GM19372 (cell line): ENCODE measurements around the gene VAPA.
A peak's percentile ranks its signal among the peaks of the same experiment; 100 is the strongest.

Experiments used
- ATAC-seq: cut with Tn5 transposase; IDR thresholded peaks from one replicate; pipeline ENCODE4 v1.9.1; 2021; ENCODE audit warnings: mild to moderate bottlenecking, low read depth, moderate library complexity; ENCODE audit not compliant: unreplicated experiment

VAPA gene, protein sequence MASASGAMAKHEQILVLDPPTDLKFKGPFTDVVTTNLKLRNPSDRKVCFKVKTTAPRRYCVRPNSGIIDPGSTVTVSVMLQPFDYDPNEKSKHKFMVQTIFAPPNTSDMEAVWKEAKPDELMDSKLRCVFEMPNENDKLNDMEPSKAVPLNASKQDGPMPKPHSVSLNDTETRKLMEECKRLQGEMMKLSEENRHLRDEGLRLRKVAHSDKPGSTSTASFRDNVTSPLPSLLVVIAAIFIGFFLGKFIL

DNA sequence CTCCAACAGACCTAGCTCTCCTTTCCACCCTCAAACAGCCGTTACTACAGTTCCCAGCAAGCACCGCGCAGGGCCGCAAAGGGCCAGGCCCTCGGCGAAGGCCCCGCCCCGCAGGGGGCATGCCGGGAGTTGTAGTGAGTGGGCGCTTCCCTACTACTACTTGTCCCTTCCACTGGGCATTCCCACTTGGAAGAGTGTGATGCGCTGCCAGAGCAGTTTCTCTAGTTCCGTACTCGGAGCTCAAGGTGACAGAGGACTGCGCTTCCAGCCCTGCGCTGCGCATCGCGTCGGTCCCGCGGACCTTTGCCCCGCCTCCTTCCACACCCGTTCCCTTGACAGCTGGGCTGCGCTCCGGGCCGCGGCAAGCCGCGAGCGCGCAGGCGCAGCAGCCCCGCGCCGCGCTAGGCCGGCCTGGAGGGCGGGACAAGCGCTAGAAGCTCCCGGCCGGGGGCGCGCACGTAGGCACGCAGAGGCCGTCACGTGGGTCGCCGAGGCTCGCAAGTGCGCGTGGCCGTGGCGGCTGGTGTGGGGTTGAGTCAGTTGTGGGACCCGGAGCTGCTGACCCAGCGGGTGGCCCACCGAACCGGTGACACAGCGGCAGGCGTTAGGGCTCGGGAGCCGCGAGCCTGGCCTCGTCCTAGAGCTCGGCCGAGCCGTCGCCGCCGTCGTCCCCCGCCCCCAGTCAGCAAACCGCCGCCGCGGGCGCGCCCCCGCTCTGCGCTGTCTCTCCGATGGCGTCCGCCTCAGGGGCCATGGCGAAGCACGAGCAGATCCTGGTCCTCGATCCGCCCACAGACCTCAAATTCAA, at the start of gene VAPA:
Gene VAPA (plus strand): TSS at position 491 of the 808 bp plus-strand sequence. CDS start 241 bp downstream, at position 732.
- peak; percentile 75 for ATAC-seq

DNA sequence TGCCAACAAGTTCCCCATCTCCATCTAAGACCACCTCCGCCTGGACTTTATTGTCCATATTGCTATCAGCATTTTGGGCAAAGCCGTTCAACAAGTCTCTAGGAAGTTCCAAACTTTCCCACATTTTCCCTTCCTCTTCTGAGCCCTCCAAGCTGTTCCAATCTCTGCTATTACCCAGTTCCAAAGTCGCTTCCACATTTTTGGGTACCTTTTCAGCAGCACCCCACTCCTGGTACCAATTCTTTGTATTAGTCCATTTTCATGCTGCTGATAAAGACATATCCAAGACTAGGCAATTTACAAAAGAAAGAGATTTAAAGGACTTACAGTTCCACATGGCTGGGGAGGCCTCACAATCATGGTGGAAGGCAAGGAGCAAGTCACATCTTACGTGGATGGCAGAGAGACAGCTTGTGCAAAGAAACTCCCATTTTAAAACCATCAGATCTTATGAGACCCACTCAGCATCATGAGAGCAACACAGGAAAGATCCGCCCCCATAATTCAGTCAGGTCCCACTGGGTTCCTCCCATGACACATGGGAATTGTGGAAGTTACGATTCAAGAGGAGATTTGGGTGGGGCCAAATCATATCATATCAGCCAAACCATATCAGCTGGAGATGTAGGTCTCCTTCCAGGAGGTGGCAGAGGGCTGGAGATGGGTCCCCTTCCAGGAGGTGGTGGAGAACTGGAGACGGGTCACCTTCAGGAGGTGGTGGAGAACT, 47.9 kb upstream of the VAPA start:
- no peak for ATAC-seq

DNA sequence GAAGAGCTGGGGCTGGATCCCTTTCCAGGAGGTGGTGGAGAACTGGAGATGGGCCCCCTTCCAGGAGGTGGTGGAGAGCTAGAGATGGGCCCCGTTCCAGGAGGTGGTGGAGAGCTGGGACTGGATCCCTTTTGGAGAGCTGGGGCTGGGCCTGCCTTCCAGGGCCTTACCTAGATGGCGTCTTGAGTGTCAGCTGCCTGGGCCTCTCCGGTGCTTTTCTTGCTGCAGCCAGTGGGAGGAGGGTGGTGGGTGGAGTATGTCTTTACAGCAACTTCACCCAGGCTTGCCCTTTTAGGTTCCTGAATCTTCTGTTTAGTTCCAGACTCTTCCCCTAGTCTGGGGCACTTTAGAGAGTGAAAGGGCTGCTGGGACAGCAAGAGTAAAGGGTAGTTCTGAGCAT, 47.2 kb upstream of the VAPA start:
- no peak for ATAC-seq

DNA sequence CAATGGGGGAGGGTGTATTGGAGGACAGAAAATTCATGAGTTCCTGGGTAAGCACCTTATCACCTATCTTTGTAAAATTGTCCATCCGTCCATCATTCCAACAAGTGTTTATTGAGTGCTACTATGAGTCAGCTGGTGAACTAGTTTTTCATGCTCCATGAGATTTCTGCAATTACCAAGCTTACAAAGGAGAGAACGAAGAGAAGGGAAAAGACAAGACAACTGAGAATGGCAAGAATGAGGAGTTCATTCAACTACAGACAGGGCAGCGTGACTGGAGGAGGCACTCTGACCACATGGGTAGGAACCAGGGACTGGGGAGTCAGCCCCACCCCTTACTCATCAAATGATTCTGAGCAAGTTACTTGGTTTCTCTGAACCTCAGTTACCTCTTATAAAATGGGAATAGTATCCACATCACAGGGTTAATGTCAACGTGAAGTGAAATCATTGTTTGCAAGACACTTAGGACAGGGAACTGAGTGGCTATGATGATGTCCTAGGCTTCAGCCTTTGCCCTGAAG, 46.7 kb upstream of the VAPA start:
- ATAC-seq, result no peak

DNA sequence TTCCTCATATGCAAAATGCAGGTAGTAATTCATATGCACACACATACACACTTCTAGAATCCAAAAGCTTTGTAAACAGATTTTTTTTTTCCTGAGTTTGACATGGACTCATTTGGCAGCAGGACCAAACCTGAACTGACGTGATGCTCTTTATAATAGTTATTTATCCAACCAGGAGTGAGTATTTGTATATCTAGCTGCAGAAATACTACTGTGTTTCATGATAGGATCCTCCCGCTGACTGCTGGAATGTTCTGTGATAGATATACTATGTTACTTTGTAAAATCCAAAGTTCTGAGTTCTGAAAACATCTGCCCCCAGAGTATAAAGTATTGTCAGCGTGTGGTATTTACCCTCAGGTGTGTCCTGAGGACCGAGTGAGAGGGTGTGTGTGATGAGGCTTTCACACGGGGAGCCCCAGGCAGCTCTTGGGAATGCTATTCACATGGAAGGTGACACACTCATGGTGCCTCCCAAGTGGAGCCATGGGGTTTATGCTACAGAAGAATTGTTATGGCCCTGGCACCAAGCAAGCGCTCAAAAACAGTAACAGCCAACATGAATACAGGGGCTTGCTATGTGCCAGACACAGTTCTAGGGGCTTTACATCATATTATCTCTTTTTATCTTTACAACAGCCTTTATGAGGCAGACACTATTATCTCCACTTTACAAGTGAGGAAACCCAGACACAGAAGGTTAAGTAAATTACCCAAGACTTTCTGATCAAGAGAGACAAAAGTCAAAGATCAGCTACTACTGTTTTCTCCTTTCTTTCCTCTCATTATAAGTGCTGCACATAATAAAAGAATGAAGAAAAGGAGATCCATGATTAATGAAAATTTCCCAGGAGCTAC, 44.7 kb upstream of the VAPA start:
- no peak for ATAC-seq

DNA sequence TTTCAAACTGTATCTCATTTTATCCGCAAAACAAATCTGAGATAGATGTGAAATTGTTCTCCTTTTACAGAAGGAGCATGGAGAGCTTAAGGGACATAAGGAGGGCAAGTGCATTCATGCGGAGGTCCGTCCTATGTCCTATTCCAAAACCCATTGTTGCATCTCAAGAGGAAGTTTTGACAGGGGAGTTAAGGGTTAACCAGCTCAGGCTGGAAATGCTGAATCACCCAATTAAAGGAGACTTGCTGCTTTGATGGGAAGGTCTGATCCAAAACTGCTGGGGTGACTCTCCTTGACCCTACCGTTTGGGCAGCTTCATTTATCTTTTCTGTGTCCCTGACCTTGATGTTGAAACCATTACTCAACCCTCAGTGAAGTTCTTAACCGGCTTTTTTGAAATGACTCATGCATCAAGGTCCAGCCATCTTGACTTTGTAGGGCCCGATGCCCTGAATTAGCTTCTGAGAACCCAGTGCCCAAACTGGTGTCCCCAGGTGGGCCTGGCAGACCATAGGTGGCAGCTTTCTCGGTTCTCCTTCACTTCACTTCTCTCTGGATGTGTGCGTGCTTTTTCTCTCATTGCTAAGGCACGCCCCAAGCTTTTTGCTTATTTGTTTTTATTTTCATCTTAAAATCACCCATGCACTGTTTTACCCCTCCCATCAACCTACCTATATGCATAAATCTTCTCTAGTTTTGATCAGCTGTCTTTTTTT, 43.9 kb upstream of the VAPA start:
- no peak for ATAC-seq

DNA sequence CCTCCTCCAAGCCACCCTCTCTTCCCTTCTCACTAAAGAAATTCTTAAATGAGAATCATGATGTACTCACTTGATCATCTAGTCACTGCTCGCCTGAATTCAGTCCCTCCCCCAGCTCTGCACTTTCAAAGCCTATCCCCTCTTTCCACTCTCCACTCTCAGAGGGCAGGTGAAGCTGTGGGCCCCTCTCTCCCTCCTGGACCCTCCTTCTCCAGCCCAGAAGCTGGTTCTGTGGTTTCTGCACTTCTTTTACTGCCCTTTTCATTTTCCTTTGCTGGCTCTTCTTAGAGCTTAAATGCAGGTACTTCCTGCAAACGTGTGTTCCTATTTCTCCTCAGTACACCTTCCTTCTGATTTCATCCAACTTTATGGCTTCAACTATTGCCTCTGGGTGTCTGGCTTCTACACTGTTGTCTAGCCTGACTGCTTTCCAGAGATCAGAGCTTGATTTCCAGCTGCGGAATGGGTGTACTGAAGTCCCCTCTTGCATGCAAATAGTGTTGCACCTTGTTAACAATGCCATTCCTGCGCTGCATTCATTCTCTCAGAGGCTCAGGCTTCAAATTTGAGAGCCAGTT, 43.3 kb upstream of the VAPA start:
- no peak for ATAC-seq

DNA sequence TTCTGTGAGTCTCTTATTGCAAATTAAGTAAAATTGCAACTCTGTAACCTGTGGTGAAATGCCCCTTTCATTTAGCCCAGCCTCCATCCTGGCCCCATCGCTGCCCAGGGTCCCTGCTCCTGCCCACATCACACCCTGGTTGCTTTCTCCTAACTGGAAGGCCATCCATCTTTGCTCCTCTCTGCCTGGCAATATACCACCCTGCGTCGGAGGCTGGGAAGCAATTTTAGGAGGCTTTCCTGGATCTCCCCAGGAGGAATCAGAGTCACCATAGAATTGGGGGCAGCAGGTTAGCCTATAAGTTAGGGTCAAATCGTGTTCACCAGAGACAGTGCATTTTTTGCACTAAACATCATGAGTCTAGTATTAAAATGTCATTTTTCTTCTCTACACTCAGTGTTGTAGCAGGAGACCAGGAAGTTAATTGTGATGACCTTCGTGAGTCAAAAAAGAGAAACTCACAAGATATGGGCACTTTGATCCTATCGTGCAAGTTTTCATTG, 42.5 kb upstream of the VAPA start:
- no peak for ATAC-seq

DNA sequence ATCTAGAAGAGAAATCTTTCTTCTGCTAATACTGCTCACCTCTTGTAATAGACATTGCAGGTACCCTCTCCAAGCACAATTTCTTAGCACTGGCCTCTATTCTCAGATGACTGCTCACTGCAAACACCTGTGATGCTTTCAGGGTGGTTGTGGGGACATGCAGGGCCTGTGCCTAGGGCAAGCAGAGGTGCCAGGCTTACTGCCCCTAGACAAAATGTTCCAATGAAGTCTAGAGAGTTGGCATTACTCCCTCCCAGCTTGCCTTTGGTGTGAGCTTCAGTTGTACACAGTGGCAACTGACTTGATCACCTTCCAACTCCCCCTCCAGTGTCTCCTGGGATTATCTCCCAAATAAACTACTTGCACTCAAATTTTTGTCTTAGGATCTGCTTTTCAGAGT, 41.0 kb upstream of the VAPA start:
- no peak for ATAC-seq

DNA sequence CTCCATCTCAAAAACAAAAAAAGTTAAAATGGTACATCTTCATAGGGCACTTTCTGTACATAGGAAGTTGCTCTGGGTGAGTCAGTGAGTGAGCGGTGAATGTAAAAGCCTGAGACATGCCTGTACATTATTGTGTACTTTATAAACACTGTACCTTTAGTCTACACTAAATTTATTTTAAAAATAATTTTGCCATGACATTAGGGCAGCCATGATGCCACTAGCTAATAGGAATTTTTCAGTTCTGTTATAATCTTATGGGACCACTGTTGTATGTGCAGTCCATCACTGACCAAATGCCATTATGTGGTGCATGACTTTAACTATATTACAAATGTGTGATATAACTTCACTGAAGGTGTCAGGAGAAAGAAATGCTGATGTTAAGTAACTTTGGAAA, 39.1 kb upstream of the VAPA start:
- no peak for ATAC-seq

DNA sequence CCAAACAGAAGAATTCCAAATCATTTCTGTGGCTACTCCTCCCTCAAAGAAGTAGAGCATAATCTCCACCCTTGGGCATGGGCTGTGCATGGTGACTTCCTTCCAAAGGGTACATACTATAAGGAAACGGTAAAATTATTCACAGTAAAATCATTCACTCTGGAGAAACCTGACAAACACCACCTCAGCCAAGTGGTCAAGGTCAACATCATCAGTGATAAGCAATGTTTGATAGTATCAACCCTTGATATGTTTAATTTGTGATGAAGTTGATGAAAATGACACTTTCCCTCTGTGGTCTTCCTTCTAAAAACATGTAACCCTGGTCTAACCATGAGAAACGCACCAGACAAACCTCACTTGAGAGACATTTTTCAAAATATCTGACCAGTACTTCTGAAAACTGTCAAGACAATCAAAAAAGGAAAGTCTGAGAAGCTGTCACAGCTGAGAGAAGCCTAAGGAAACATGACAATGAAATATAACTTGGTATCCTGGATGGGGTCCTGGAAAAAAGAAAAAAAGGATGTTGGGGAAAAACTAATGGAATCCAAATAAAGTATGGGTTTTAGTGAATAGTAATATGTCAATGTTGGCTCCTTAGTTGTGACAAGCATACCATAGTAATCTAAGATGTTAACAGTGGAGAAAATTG, 37.5 kb upstream of the VAPA start:
- ATAC-seq, result no peak

DNA sequence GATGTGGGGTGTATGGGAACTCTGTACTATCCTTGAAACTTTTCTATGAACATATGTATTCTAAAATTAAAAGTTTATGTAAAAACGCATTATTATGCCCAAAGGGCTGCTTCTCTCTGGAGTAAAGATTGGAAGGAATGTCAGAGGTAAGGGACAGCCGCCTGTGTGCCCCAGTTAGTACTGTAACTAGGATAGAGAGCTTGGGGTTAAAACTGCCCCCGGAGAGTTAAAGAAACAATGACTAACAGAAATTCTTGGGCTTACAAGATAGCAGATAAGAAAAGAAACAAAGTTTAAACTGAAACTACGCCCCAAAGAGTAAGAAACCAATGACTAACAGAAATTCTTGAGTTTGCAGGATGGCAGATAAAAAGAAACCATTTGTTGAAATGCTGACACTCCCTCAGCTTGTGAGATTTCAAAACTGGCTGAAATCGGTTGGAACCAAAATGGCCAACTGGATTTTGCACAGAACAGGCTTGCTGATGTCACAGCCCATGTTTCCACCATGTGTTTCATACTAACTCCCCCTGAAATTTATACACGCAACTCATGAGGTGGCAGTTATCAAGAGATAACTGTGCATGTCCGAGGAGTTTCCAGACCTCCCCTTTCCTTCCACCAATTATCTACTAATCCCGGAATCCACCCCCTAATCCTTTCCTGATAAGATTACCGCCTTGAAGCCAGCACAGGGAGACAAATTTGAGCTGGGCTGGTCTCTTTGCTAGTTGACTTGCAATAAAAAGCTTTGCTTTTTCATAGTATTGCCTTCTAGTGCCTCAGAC, 36.8 kb upstream of the VAPA start:
- ATAC-seq, result no peak

DNA sequence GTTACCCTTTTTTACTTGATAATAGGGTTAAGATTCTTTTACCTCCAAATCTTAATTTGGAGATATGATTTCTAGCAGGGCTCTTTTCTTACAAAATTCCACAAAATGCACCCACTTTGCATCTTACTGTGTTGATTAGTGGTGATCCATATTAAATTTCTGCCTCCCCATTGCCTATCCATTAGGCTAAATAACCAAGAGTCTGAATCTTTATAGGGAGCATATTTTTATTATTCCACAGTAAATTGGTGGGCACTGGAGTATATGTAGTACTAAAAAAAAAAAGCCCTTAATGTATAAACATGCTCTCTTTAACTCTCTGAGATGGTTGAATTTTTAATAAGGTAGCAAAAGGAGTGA, 36.2 kb upstream of the VAPA start:
- ATAC-seq, result no peak

DNA sequence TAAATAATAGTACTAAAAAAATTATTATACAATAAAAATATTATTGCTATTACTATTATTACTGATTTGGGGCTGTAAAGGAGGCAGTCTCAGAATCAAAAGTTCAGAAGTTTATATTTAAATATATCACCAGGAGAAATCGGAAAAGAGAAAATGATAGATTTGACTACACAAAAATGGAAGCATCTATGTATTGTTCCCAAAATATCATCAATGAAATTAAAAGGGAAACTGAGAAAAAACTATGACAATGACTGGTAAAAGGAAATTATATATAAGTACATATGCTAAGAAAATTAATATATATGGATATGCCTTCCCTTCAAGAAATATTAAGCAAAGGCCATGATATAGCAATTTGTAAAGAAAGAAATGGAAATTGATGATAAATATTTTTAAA, 35.7 kb upstream of the VAPA start:
- no peak for ATAC-seq

DNA sequence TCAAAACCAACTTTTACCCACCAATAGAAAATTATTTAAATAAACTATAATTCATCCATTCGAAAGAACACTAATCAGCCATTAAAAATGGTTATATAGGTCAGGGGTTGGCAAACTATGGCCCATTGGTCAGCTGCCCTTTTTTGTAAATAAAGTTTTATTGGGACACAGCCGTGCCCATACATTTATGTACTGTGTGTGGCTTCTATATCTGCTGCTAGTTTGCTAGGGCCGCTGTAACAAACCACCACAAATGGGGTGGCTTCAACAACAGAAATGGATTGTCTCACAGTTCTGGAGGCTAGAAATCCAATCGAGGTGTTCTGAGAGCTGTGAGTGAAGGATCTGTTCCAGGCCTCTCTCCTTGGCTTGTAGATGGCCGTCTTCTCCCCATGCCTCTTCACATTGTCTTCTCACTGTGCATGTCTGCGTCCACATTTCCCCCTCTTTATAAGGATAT, 35.0 kb upstream of the VAPA start:
- ATAC-seq, result no peak

DNA sequence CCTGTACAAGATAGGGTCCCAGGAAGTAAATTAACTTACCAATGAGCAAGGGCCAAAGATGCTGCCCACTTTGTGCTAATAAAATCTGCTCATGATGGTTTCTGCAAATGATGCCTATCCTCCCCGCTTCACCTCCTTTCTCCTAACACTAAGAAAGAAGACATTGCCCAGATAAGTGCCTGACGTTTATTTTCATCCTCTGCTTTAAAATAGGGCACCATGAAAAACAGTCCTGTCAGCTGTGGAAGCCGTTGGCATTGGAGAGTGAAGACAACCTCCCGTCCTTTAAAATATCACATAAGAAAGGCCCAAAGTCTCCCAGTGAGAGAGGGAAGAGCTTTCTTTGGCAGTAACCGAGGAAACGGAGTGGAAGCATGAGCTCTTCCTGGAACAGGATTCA, 29.7 kb upstream of the VAPA start:
- ATAC-seq, result no peak

DNA sequence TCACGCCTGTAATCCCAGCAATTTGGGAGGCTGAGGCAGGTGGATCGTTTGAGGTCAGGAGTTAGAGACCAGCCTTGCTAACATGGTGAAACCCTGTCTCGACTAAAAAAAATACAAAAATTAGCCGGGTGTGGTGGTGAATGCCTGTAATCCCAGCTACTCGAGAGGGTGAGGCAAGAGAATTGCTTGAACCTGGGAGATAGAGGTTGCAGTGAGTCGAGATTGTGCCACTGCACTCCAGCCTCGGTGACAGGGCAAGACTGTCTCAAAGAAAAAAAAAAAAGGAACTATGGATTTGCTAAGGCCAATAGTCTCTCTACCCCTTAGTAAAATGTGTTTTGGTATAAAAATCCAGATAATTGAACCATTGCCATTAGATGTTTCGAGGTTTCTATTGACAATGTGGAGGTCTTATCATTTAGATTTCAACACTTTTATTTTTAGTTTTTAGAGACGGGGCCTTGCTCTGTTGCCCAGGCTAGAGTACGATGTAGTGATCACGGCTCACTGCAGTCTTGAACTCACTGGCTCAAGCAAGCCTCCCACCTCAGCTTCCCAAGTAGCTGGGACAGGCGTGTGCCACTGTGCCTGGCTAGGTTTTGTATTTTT, 29.2 kb upstream of the VAPA start:
- ATAC-seq, result no peak
